VCaP (cell line): ENCODE results near the gene ROBO3.

Experiments
- H3K27ac ChIP-seq: fragments of 450-650 bp; 2 replicates; pipeline ENCODE4 v1.5.1; 2017
- CTCF ChIP-seq: fragments of 450-650 bp; conservative IDR thresholded peaks from 2 replicates; pipeline ENCODE4 v1.5.1; 2017; ENCODE audit warnings: mild to moderate bottlenecking, moderate library complexity

Gene ROBO3

DNA sequence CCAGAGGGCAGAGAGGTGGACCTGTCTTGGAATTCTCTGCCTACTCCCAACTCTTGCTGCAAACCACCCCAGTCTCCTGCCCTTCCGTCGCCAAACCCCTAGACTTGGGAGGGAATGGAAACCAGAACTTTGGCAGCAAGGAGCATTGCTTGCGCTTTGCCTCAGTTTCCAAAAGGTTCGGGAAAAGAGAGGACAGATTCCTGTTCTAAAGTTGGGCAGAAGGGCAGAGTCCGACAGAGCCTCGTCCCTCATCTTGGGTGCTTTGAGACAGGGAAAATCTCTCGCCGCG, 396 bp upstream of the ROBO3 start:
- no peak overlapping the region for H3K27ac ChIP-seq
- TF ChIP-seq CTCF, result no peak

GRCh38 chr11:124865902-124866851, 945 bp downstream of the ROBO3 start:
- H3K27ac ChIP-seq, result no peak overlapping the region
- TF ChIP-seq CTCF, result peak; percentile 96

GRCh38 chr11:124867700-124868099, 2.5 kb downstream of the ROBO3 start:
- peak; percentile 76 for TF ChIP-seq CTCF
- H3K27ac ChIP-seq, result no peak overlapping the region

GRCh38 chr11:124868331-124869274, 3.4 kb downstream of the ROBO3 start:
- TF ChIP-seq CTCF, result peak; percentile 67

DNA sequence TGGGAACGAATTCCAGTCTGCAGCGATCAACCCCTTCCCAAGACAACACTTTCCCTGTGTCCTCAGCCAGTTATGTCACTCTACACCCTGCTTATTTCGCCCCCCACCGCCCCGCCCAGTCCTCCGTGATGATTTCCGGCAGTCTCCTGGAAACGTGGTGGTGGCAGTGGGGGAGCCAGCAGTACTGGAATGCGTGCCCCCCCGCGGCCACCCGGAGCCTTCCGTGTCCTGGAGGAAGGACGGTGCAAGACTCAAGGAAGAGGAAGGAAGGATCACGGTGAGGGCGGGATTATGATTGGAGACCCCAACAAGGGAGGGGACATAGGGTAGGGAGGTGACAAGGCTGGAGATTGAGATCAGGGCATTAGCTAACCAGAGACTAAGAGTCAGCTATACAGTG, 4.1 kb downstream of the ROBO3 start:
- TF ChIP-seq CTCF, result no peak
- no peak overlapping the region; the same call in 1 of the 2 replicates for H3K27ac ChIP-seq

More at GRCh38 chr11:124868331-124869274, 3.4 kb downstream of the ROBO3 start:
- no peak overlapping the region; the same call in 1 of the 2 replicates for H3K27ac ChIP-seq

DNA sequence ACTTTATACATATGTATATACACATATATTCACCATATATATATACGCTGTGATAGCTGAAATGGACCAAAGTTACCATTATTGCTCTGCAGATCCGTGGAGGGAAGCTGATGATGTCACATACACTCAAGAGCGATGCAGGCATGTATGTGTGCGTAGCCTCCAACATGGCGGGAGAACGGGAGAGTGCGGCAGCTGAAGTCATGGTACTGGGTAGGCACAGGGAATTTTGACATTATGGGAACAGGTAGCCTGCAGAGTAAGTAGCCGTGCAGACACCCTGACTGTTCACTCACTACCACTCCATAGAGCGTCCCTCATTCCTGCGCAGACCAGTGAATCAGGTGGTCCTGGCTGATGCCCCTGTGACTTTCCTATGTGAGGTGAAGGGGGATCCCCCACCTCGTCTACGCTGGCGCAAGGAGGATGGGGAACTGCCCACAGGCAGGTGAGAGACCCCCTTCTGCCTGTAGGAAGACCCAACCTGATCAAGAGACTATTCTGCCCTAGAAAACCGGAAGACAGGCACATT, 4.7 kb downstream of the ROBO3 start:
- no peak for TF ChIP-seq CTCF
- H3K27ac ChIP-seq, result no peak overlapping the region

DNA sequence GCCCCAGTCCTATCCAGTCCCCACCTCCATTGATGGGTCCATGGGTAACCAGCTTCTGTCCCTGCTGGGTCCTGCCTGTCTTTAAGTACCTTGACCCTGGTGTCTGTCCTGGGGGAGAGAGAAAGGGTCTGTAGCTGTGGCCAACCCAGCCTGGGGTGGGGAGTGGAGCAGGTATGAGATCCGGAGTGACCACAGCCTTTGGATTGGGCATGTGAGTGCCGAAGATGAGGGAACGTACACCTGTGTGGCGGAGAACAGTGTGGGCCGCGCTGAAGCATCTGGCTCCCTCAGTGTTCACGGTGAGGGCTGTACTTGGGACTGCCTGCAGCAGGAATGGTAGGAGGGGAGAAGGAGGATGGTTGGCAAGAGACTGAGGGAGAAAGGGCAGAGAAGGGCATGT, 5.2 kb downstream of the ROBO3 start:
- TF ChIP-seq CTCF, result no peak
- no peak overlapping the region for H3K27ac ChIP-seq
